ENCODE measurements around the gene LRCOL1.

GRCh38 chr12:132632521-132633228 is 22.3 kb upstream of the LRCOL1 start:
- TF ChIP-seq, protein P1, sequence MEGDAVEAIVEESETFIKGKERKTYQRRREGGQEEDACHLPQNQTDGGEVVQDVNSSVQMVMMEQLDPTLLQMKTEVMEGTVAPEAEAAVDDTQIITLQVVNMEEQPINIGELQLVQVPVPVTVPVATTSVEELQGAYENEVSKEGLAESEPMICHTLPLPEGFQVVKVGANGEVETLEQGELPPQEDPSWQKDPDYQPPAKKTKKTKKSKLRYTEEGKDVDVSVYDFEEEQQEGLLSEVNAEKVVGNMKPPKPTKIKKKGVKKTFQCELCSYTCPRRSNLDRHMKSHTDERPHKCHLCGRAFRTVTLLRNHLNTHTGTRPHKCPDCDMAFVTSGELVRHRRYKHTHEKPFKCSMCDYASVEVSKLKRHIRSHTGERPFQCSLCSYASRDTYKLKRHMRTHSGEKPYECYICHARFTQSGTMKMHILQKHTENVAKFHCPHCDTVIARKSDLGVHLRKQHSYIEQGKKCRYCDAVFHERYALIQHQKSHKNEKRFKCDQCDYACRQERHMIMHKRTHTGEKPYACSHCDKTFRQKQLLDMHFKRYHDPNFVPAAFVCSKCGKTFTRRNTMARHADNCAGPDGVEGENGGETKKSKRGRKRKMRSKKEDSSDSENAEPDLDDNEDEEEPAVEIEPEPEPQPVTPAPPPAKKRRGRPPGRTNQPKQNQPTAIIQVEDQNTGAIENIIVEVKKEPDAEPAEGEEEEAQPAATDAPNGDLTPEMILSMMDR (IDR thresholded peaks at IDR 0.05), result no peak
- TF ChIP-seq POLR2A (IDR thresholded peaks at IDR 0.05), result no peak
